ENCODE data around the gene SUPT3H.

SUPT3H gene

DNA sequence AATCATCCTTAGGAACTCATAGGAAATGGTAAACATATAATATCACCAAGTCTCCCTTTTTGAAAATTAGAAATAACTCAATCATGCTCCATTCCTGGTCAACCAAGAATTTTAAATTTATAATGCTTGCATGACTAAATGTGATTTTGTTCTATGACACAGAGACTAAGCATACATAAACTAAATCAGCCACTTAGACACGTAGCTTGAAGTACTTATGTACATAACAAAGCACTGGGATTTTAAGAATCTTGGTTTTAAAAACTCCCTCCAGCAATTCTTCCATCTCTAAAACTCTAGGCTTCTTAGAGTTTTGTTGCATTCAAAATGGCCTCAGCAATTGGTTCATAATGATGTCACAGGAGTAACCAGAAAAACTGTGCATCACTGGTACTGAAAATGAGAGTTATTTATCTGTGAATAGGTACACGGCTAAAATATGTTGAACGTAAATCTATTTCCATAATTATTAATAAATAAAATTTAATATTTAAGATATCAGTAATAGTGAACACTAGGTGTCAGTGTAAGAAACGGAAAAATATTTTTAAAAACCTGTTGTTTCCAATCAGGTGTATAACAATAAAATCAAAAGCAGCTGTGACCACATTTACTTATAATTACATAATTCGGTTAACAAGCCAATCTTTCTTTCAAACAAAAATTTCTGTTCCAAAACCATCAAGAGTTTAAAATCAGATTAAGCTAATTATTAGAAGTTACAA, 291.2 kb downstream of the SUPT3H start:
- DNase-seq (ENCODE audit: insufficient read length, low spot score): no peak
- TF ChIP-seq POLR2AphosphoS5 (IDR thresholded peaks at IDR 0.05; ENCODE audit: low read depth, low read length): no peak
- TF ChIP-seq POU2F2 (IDR thresholded peaks at IDR 0.05; ENCODE audit: low read depth, low read length): no peak
- no peak for FAIRE-seq

DNA sequence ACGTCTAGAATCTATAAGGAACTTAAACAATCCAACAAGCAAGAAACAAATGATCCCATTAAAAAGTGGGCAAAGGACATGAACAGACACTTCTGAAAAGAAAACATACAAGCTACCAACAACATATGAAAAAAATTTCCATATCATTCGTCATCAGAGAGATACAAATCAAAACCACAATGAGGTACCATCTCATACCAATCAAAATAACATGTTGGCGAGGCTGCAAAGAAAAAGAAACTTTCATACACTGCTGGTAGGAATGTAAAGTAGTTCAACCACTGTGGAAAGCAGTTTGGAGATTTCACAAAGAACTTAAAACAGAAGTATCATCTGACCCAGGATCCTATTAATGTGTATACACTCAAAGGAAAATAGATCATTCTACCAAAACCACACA, 293.5 kb downstream of the SUPT3H start:
- FAIRE-seq (no peak), DNase-seq (ENCODE audit: insufficient read length, low spot score) (no peak)
- no peak for TF ChIP-seq POLR2A (IDR thresholded peaks at IDR 0.05; ENCODE audit: low read depth, low read length)
- TF ChIP-seq SPI1 (IDR thresholded peaks at IDR 0.05; ENCODE audit: low read depth, low read length): no peak
- TF ChIP-seq POU2F2 (IDR thresholded peaks at IDR 0.05; ENCODE audit: low read depth, low read length): no peak
- TF ChIP-seq PAX5 (IDR thresholded peaks at IDR 0.05; ENCODE audit: insufficient read depth, low read length, severe bottlenecking): no peak
- TF ChIP-seq POLR2AphosphoS5 (IDR thresholded peaks at IDR 0.05; ENCODE audit: low read depth, low read length): no peak
- no peak for TF ChIP-seq TAF1 (IDR thresholded peaks at IDR 0.05; ENCODE audit: low read depth, low read length)

DNA sequence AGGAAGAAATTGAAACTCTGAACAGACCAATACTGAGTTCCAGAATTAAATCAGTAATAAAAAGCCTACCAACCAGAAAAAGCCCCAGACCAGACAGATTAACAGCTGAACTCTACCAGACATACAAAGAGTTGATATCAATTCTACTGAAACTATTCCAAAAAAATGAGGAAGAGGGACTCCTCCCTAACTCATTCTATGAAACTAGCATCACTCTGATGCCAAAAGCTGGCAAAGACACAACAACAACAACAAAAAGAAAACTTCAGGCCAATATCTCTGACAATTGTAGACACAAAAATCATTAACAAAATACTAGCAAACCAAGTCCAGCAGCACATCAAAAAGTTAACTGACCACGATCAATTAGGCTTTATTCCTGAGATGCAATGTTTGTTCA, 295.6 kb downstream of the SUPT3H start:
- TF ChIP-seq SPI1 (IDR thresholded peaks at IDR 0.05; ENCODE audit: low read depth, low read length) (no peak), PAX5 (IDR thresholded peaks at IDR 0.05; ENCODE audit: insufficient read depth, low read length, severe bottlenecking) (no peak), TAF1 (IDR thresholded peaks at IDR 0.05; ENCODE audit: low read depth, low read length) (no peak), POU2F2 (IDR thresholded peaks at IDR 0.05; ENCODE audit: low read depth, low read length) (no peak), POLR2AphosphoS5 (IDR thresholded peaks at IDR 0.05; ENCODE audit: low read depth, low read length) (no peak), POLR2A (IDR thresholded peaks at IDR 0.05; ENCODE audit: low read depth, low read length) (no peak)
- FAIRE-seq: no peak

GRCh38 chr6:45081634-45082033, 296.1 kb downstream of the SUPT3H start:
- TF ChIP-seq PAX5 (IDR thresholded peaks at IDR 0.05; ENCODE audit: insufficient read depth, low read length, severe bottlenecking) (no peak), POLR2AphosphoS5 (IDR thresholded peaks at IDR 0.05; ENCODE audit: low read depth, low read length) (no peak), POLR2A (IDR thresholded peaks at IDR 0.05; ENCODE audit: low read depth, low read length) (no peak), POU2F2 (IDR thresholded peaks at IDR 0.05; ENCODE audit: low read depth, low read length) (no peak), TAF1 (IDR thresholded peaks at IDR 0.05; ENCODE audit: low read depth, low read length) (no peak), SPI1 (IDR thresholded peaks at IDR 0.05; ENCODE audit: low read depth, low read length) (no peak)
- DNase-seq (ENCODE audit: insufficient read length, low spot score): no peak
- no peak for FAIRE-seq

More for the DNA sequence above, 295.6 kb downstream of the SUPT3H start:
- no peak for DNase-seq (ENCODE audit: insufficient read length, low spot score)

DNA sequence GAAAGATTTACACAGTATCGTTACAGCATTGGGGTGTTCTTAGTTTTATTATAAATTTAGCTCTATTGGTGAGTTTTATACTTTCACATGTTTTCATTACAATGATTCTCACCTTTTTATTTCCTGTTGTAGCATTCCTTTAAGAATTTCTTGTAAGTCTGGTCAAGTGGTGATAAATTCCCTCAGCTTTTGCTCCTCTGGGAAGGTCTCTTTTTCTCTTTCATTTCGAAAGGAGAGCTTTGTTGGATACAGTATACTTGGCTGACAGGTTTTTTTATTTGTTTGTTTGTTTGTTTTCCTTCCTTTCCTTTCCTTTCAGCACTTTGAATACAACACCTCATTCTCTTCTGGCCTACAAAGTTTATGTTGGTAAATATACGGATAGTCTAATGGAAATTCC, 299.3 kb downstream of the SUPT3H start:
- no peak for FAIRE-seq
- TF ChIP-seq PAX5 (IDR thresholded peaks at IDR 0.05; ENCODE audit: insufficient read depth, low read length, severe bottlenecking) (no peak), SPI1 (IDR thresholded peaks at IDR 0.05; ENCODE audit: low read depth, low read length) (no peak), TAF1 (IDR thresholded peaks at IDR 0.05; ENCODE audit: low read depth, low read length) (no peak), POLR2AphosphoS5 (IDR thresholded peaks at IDR 0.05; ENCODE audit: low read depth, low read length) (no peak), POU2F2 (IDR thresholded peaks at IDR 0.05; ENCODE audit: low read depth, low read length) (no peak), POLR2A (IDR thresholded peaks at IDR 0.05; ENCODE audit: low read depth, low read length) (no peak)
- no peak for DNase-seq (ENCODE audit: insufficient read length, low spot score)

DNA sequence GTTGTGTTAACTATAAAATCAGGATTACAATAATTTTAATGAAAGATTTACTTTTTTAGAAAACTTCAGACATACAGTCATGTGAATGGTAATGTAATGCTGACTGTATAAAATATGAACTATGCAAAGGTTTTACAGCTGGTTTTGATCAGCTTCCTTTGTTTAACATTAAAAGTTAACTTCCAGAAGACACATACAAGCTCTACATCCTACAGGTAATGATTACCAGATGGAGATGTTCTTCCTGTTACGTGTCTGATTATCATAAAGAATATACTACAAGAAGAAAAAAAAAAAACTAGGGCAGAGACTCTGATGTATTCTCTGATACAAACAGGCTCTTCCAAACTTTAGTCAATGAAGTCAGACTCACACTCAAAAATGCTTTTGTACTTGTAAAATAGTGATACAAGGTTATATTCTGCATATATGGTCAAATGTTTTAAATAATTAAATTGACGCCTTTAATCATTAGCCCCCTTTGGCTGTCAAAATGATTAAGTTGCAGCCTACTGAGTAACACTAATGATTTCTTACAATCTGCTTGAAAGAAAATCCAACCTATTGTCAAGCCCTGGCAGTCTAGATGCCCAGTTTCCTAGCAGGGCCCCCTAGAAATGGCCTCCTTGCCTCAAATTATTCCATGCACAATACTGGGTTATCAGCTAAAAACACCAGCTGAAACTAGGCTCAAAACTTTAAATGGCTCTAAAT, 301.4 kb downstream of the SUPT3H start:
- DNase-seq (ENCODE audit: insufficient read length, low spot score): no peak
- no peak for TF ChIP-seq SPI1 (IDR thresholded peaks at IDR 0.05; ENCODE audit: low read depth, low read length)
- no peak for TF ChIP-seq PAX5 (IDR thresholded peaks at IDR 0.05; ENCODE audit: insufficient read depth, low read length, severe bottlenecking)
- no peak for TF ChIP-seq TAF1 (IDR thresholded peaks at IDR 0.05; ENCODE audit: low read depth, low read length)
- TF ChIP-seq POU2F2 (IDR thresholded peaks at IDR 0.05; ENCODE audit: low read depth, low read length): no peak
- no peak for TF ChIP-seq POLR2AphosphoS5 (IDR thresholded peaks at IDR 0.05; ENCODE audit: low read depth, low read length)
- no peak for TF ChIP-seq POLR2A (IDR thresholded peaks at IDR 0.05; ENCODE audit: low read depth, low read length)
- FAIRE-seq: no peak

DNA sequence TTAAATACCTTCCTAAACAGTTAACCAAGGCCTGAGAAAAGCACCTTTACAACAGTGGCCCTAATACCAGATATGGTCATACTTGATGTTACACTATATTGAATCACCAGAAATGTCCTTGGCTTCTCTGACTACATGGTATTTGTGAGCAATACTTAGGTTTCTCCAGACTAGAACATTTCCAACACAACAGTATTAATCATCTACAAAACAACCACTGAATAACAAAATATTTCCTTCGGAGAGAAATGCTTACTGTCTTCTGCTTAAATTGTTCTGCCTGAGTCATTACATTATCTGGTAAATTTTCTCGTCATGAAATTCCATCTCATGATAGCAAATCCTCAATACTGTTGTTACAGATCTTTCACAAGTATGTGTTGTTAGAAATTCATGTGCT, 302.5 kb downstream of the SUPT3H start:
- no peak for FAIRE-seq
- TF ChIP-seq POLR2A (IDR thresholded peaks at IDR 0.05; ENCODE audit: low read depth, low read length): no peak
- TF ChIP-seq SPI1 (IDR thresholded peaks at IDR 0.05; ENCODE audit: low read depth, low read length): no peak
- TF ChIP-seq POLR2AphosphoS5 (IDR thresholded peaks at IDR 0.05; ENCODE audit: low read depth, low read length): no peak
- TF ChIP-seq POU2F2 (IDR thresholded peaks at IDR 0.05; ENCODE audit: low read depth, low read length): no peak
- TF ChIP-seq TAF1 (IDR thresholded peaks at IDR 0.05; ENCODE audit: low read depth, low read length): no peak
- TF ChIP-seq PAX5 (IDR thresholded peaks at IDR 0.05; ENCODE audit: insufficient read depth, low read length, severe bottlenecking): no peak

GRCh38 chr6:45074439-45074838, 303.3 kb downstream of the SUPT3H start:
- FAIRE-seq (no peak), DNase-seq (ENCODE audit: insufficient read length, low spot score) (no peak)
- TF ChIP-seq SPI1 (IDR thresholded peaks at IDR 0.05; ENCODE audit: low read depth, low read length) (no peak), POLR2A (IDR thresholded peaks at IDR 0.05; ENCODE audit: low read depth, low read length) (no peak), POU2F2 (IDR thresholded peaks at IDR 0.05; ENCODE audit: low read depth, low read length) (no peak), POLR2AphosphoS5 (IDR thresholded peaks at IDR 0.05; ENCODE audit: low read depth, low read length) (no peak), PAX5 (IDR thresholded peaks at IDR 0.05; ENCODE audit: insufficient read depth, low read length, severe bottlenecking) (no peak), TAF1 (IDR thresholded peaks at IDR 0.05; ENCODE audit: low read depth, low read length) (no peak)

More for the DNA sequence above, 302.5 kb downstream of the SUPT3H start:
- no peak for DNase-seq (ENCODE audit: insufficient read length, low spot score)

- TF ChIP-seq TAF1 (IDR thresholded peaks at IDR 0.05; ENCODE audit: low read depth, low read length): no peak
- no peak for TF ChIP-seq PAX5 (IDR thresholded peaks at IDR 0.05; ENCODE audit: insufficient read depth, low read length, severe bottlenecking)
- TF ChIP-seq SPI1 (IDR thresholded peaks at IDR 0.05; ENCODE audit: low read depth, low read length): no peak
- TF ChIP-seq POU2F2 (IDR thresholded peaks at IDR 0.05; ENCODE audit: low read depth, low read length): no peak
- DNase-seq (ENCODE audit: insufficient read length, low spot score): no peak
- no peak for FAIRE-seq
These were observed 304.0 kb downstream of the SUPT3H start for GRCh38 chr6:45073771-45074170.
